Kidney epithelial cell (primary cell): ENCODE measurements around the gene KRTAP16-1. TPM values are rescaled to one million over a fixed set of nuclear protein-coding genes. Genes with fewer than 3 reads are reported as not detected.

Source experiments
- DNase-seq: peaks from one replicate; pipeline ENCODE4 v3.0.0-alpha.2; 2010; ENCODE audit warnings: low read depth
- H3K27me3 ChIP-seq: 2 replicates; pipeline ENCODE4 v1.6.0; 2011; ENCODE audit warnings: low read length; ENCODE audit not compliant: control insufficient read depth, insufficient read depth
- H3K36me3 ChIP-seq: 2 replicates; pipeline ENCODE4 v1.5.1; 2011; ENCODE audit warnings: low read length; ENCODE audit not compliant: control insufficient read depth, insufficient read depth
- H3K4me3 ChIP-seq: 2 replicates; pipeline ENCODE4 v1.5.1; 2011; ENCODE audit warnings: low read depth, mild to moderate bottlenecking, control low read depth, low read length
- total RNA-seq: library from RNA; depleted of rRNA; stranded (reverse); fragments of >200 nt; gene quantifications from 2 replicates; pipeline ENCODE4 v1.2.3, GENCODE V29; 2015
- TF ChIP-seq, protein P1 (sequence below): IDR thresholded peaks from 2 replicates; pipeline ENCODE4 v1.5.1; 2011; ENCODE audit warnings: mild to moderate bottlenecking, moderate library complexity, low read length, control low read depth, inconsistent platforms; ENCODE audit not compliant: insufficient read depth, poor library complexity, severe bottlenecking

The KRTAP16-1 gene
- total RNA-seq, 1 donor from 2014 or later, result not detected

DNA sequence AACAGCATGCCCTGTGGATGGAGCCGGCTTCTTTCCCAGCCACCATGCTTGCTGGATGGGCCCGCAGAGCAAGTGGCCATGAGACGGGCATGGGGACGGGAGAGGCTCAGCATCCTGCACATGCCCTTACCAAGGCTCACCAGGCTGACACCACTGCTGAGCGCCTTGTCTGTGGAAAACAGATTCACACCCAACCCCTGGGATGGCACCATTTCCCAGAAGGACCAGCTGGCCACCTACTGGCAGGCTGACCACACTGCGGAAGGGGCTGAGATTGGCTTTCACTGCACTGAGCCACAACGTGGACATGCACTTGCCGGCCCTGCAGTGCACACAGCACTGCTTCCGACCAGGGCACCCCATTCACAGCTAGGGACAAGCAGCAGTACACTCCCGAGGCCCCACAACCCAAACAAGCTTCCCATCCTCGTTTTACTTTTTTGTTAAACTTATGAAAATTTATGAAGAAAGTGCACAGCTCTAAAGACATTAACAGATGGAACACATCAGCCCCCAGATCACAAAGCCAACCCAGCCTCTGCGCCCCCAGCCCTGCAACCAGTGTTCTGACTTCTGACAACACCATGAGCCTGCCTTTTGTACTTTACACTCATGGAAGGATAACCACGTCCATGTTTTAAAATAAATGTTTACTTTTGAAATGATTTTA, 20.3 kb upstream of the KRTAP16-1 start:
- DNase-seq, result no peak

DNA sequence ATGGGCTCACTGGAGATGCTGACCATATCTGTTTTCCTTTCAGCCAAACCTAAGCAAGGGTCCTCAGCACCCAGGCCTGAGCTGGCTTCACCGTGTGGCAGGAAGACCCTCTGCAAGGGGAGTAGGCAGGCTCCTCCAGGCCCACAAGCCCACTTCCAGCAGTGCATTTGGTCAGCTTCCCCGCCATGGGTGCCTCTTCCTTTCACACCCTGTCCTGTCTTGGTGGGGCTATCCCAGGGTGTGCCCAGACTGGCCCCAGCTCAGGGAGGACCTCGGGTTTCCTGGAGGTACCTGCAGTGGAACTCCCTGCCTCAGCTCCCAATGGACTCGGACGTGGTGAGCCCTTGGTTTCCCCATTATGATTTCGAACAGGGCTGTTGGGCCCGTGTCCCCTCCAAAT, 19.1 kb upstream of the KRTAP16-1 start:
- DNase-seq, result no peak
- TF ChIP-seq, protein P1, sequence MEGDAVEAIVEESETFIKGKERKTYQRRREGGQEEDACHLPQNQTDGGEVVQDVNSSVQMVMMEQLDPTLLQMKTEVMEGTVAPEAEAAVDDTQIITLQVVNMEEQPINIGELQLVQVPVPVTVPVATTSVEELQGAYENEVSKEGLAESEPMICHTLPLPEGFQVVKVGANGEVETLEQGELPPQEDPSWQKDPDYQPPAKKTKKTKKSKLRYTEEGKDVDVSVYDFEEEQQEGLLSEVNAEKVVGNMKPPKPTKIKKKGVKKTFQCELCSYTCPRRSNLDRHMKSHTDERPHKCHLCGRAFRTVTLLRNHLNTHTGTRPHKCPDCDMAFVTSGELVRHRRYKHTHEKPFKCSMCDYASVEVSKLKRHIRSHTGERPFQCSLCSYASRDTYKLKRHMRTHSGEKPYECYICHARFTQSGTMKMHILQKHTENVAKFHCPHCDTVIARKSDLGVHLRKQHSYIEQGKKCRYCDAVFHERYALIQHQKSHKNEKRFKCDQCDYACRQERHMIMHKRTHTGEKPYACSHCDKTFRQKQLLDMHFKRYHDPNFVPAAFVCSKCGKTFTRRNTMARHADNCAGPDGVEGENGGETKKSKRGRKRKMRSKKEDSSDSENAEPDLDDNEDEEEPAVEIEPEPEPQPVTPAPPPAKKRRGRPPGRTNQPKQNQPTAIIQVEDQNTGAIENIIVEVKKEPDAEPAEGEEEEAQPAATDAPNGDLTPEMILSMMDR, result no peak
- no peaks in the 10 kb centered on the region for H3K27me3 ChIP-seq
- H3K4me3 ChIP-seq, result no peak overlapping the region
- no peaks in the 10 kb centered on the region for H3K36me3 ChIP-seq

More for the DNA sequence above, 20.3 kb upstream of the KRTAP16-1 start:
- H3K4me3 ChIP-seq, result no peak overlapping the region
- H3K36me3 ChIP-seq, result no peaks in the 10 kb centered on the region
- TF ChIP-seq, protein P1, result peak; percentile 88
- no peaks in the 10 kb centered on the region for H3K27me3 ChIP-seq

- H3K36me3 ChIP-seq, result no peaks in the 10 kb centered on the region
- no peak for DNase-seq
- no peaks in the 10 kb centered on the region for H3K27me3 ChIP-seq
- TF ChIP-seq, protein P1, result no peak
- H3K4me3 ChIP-seq, result no peak overlapping the region
These were observed 18.5 kb upstream of the KRTAP16-1 start for GRCh38 chr17:41327411-41328120.

DNA sequence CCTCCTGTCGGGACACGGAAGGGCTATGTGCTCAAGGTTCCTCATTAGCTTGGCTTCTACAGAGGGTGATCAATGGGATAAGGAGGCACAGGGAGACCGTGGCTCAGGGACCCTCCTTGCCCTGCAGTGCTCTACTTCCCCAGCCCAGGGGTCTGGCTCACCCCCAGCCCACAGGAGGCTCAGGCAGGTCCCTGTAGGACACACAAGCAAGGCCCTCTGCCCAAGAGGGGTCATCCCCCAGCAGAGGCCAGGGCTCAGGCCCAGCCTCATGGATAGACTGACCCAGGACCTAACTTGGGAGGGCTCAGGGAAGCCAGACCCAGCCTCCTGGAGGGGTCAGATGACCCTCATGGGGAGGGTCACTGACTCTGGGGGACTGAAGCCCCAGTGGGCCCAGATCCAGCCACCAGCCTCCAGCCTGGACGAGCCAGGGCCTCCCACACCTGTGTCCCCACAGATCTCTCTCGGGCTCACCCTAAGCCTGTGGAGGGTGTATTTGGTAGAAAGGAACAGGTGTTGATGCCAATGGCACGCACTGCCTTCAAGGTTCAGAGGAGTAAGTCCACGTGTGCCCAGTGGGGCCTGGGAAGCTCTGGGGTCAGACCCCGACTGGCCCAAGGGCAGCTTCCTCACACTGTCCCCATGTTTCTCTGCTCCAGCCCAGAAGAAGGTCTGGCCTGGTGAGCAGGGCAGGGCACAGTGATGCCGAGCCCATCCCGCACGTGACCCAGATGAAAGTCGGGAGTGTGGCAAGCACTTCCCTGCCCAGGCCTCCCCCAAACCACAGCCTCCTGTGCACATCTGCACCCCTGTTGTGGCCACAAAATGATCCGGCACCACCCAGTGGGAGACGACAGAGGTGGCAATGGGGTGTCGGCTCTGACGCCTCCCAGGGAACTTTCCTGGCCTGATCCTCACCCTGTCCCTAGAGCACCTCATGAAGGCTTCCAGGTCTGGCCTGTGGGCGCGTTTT, 17.4 kb upstream of the KRTAP16-1 start:
- Histone ChIP-seq H3K36me3 (no peaks in the 10 kb centered on the region), H3K4me3 (no peak overlapping the region), H3K27me3 (no peaks in the 10 kb centered on the region)
- TF ChIP-seq, protein P1, result no peak
- no peak for DNase-seq

- TF ChIP-seq, protein P1, result no peak
- H3K36me3 ChIP-seq, result no peaks in the 10 kb centered on the region
- no peak overlapping the region for H3K4me3 ChIP-seq
- H3K27me3 ChIP-seq, result no peaks in the 10 kb centered on the region
- no peak for DNase-seq
These were observed 16.5 kb upstream of the KRTAP16-1 start for GRCh38 chr17:41325611-41326010.
